HG03066 (cell line): Measurements from ENCODE around the gene XPA.
A peak's percentile ranks its signal among the peaks of the same experiment; 100 is the strongest.

Experiments
- ATAC-seq: cut with Tn5 transposase; IDR thresholded peaks from one replicate; pipeline ENCODE4 v1.9.1; 2021; ENCODE audit warnings: low read depth; ENCODE audit not compliant: unreplicated experiment

Gene XPA

GRCh38 chr9:97660340-97660739, 36.8 kb downstream of the XPA start:
- no peak for ATAC-seq

- no peak for ATAC-seq
Observed at GRCh38 chr9:97659771-97660170, 37.4 kb downstream of the XPA start.

- ATAC-seq, result no peak
Observed at GRCh38 chr9:97658707-97659106, 38.4 kb downstream of the XPA start.

- no peak for ATAC-seq
Observed at GRCh38 chr9:97651646-97652045, 45.5 kb downstream of the XPA start.

GRCh38 chr9:97647996-97648395, 49.1 kb downstream of the XPA start:
- no peak for ATAC-seq

GRCh38 chr9:97645720-97646119, 51.4 kb downstream of the XPA start:
- no peak for ATAC-seq

GRCh38 chr9:97640325-97640724, 56.8 kb downstream of the XPA start:
- no peak for ATAC-seq

GRCh38 chr9:97638666-97639065, 58.5 kb downstream of the XPA start:
- no peak for ATAC-seq

GRCh38 chr9:97636903-97637302, 60.2 kb downstream of the XPA start:
- ATAC-seq, result no peak

- no peak for ATAC-seq
Observed at GRCh38 chr9:97635026-97635425, 62.1 kb downstream of the XPA start.

GRCh38 chr9:97633859-97634490, 63.2 kb downstream of the XPA start:
- ATAC-seq, result no peak

GRCh38 chr9:97632985-97633858, 63.9 kb downstream of the XPA start, which contains the start of the genes NCBP1 and TSTD2:
Gene NCBP1 (plus strand): TSS chr9:97633821. CDS start chr9:97633882, 61 bp downstream.
Gene TSTD2 (minus strand): TSS chr9:97633368. CDS start chr9:97627562, 5,806 bp downstream.
- peak; percentile 89 for ATAC-seq

GRCh38 chr9:97632248-97632984, 64.7 kb downstream of the XPA start:
- ATAC-seq, result peak; percentile 1

GRCh38 chr9:97630591-97630990, 66.5 kb downstream of the XPA start:
- no peak for ATAC-seq

- ATAC-seq, result no peak
Observed at GRCh38 chr9:97629156-97629555, 68.0 kb downstream of the XPA start.

GRCh38 chr9:97628668-97629067, 68.5 kb downstream of the XPA start:
- ATAC-seq, result no peak

GRCh38 chr9:97627624-97628023, 69.5 kb downstream of the XPA start:
- ATAC-seq, result no peak

- no peak for ATAC-seq
Observed at GRCh38 chr9:97625620-97626019, 71.5 kb downstream of the XPA start.
